Activated CD4-positive, alpha-beta T cell treated with anti-CD3 and anti-CD28 coated beads, Interleukin-2, amount 10 ng/mL, durations not matched to agents 24 days and 14 days (primary cell): ENCODE data around the gene LRP1-AS. TPM values are rescaled to one million over a fixed set of nuclear protein-coding genes. Genes with fewer than 3 reads are reported as not detected.

Source experiments
- DNase-seq: peaks from one replicate; pipeline ENCODE4 v3.0.0; 2022
- H3K27ac Mint-ChIP-seq: one replicate; pipeline ENCODE4 v1.8.0; 2022; ENCODE audit warnings: mild to moderate bottlenecking, mixed read lengths
- H3K27me3 Mint-ChIP-seq: one replicate; pipeline ENCODE4 v1.8.0; 2022; ENCODE audit warnings: mixed read lengths
- H3K36me3 Mint-ChIP-seq: one replicate; pipeline ENCODE4 v1.8.0; 2022; ENCODE audit warnings: low read depth, mild to moderate bottlenecking, mixed read lengths
- H3K4me1 Mint-ChIP-seq: one replicate; pipeline ENCODE4 v1.8.0; 2021; ENCODE audit warnings: mixed read lengths
- H3K4me3 Mint-ChIP-seq: one replicate; pipeline ENCODE4 v1.8.0; 2022; ENCODE audit warnings: mild to moderate bottlenecking, moderate library complexity, mixed read lengths
- H3K9me3 Mint-ChIP-seq: one replicate; pipeline ENCODE4 v1.8.0; 2021; ENCODE audit warnings: mixed read lengths
- intact Hi-C: fragments of 100-400 bp; cut with micrococcal nuclease; formaldehyde crosslinking; loops from one replicate; pipeline ENCODE4 v1.15.1; 2023
- total RNA-seq: library from RNA; stranded (reverse); gene quantifications from 2 replicates; pipeline ENCODE4 v1.2.3, GENCODE V29; 2022

The LRP1-AS gene
- total RNA-seq, 1 donor from 2014 or later = not detected

DNA sequence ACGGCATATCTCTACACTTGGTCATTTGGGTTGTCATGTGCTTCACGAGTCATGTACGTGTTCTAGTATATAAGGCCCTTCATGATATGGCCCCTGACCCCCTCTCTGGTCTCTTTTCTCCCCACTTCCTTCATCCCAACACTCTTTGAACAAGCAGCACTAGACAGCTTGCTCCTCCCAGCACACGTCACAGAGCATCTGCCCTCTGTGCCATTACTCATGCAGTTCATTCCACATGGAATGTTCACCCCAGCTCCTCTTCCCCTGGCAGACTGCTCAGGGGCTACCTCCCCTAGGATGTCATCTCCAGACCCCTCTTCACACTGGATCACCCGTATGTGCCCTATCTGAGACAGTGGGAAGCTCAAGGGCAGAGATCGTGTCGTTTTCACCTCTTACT lies 14.1 kb upstream of the LRP1-AS start:
- H3K9me3 Mint-ChIP-seq = no peaks in the 10 kb centered on the region

DNA sequence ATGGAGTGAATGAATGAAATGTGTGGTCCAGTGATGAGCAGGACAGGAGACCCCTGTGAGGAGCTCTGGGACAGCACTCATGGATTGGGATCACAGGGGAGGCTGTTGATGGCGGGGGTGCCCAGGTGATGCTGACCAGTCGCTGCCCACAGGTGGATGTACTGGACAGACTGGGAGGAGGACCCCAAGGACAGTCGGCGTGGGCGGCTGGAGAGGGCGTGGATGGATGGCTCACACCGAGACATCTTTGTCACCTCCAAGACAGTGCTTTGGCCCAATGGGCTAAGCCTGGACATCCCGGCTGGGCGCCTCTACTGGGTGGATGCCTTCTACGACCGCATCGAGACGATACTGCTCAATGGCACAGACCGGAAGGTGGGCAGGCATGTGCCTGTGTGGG lies 13.3 kb upstream of the LRP1-AS start:
- intact Hi-C loops = no loop called here
- Mint-ChIP-seq H3K4me3 (no peak overlapping the region), H3K9me3 (no peaks in the 10 kb centered on the region), H3K36me3 (no peaks in the 10 kb centered on the region), H3K27ac (no peak overlapping the region), H3K27me3 (no peaks in the 10 kb centered on the region), H3K4me1 (peaks cover 4% of the 10 kb centered on the region)
- no peak for DNase-seq

More for the DNA sequence above, 14.1 kb upstream of the LRP1-AS start:
- H3K27me3 Mint-ChIP-seq = no peaks in the 10 kb centered on the region
- H3K4me3 Mint-ChIP-seq = no peak overlapping the region
- no peaks in the 10 kb centered on the region for H3K36me3 Mint-ChIP-seq
- peaks cover 6% of the 10 kb centered on the region for H3K4me1 Mint-ChIP-seq
- intact Hi-C loops = no loop called here
- no peak for DNase-seq
- no peak overlapping the region for H3K27ac Mint-ChIP-seq

- peaks cover 4% of the 10 kb centered on the region for H3K4me1 Mint-ChIP-seq
- H3K27ac Mint-ChIP-seq = no peak overlapping the region
- no peak overlapping the region for H3K4me3 Mint-ChIP-seq
- no peaks in the 10 kb centered on the region for H3K9me3 Mint-ChIP-seq
- intact Hi-C loops = no loop called here
- H3K36me3 Mint-ChIP-seq = no peaks in the 10 kb centered on the region
- DNase-seq = no peak
- no peaks in the 10 kb centered on the region for H3K27me3 Mint-ChIP-seq
These were observed 12.6 kb upstream of the LRP1-AS start for GRCh38 chr12:57160040-57160439.

DNA sequence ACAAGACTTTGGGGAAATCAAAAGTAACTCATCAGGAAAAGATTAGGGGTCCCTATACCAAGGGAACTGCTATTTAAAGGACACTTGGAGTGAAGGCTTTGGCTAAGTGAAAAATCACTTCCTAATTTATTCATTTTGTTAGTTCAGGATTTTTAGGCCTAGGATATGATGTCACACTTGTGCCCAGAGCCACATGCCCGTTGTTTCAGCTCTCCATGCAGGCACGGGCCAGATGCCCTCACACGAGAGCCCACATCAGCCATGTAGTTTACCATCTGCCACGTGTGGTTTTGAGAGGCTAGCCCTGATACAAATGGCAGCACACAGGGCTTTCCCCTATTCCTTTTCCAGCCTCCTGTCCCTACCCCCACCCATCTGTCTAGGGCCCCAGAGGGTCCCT lies 11.9 kb upstream of the LRP1-AS start:
- DNase-seq = no peak
- Mint-ChIP-seq H3K4me3 (no peak overlapping the region), H3K27me3 (no peaks in the 10 kb centered on the region), H3K27ac (no peak overlapping the region), H3K4me1 (peaks cover 4% of the 10 kb centered on the region), H3K9me3 (no peaks in the 10 kb centered on the region), H3K36me3 (no peaks in the 10 kb centered on the region)
- intact Hi-C loops = no loop called here

DNA sequence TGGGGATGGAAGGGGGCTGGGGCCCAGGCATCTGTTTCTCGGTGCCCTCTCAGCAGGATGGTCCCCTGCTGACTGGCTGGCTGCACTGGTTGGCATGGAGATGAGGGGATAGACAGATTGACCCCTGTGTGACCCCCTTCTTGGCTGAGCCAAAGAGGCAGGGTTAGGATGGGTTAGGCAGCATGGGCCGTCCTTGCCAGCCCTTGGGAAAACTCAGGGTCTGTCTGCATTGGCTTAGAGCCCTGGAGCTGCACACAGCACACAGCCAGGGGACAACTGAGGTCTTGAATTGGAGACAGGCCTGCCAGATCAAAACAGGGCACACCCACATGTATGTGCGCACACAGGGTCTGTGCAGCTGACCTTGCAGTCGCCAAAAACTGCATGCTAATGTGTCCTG lies 11.2 kb upstream of the LRP1-AS start:
- Mint-ChIP-seq H3K4me3 (no peak overlapping the region), H3K9me3 (no peaks in the 10 kb centered on the region), H3K27ac (no peak overlapping the region), H3K4me1 (peaks cover 4% of the 10 kb centered on the region), H3K36me3 (no peaks in the 10 kb centered on the region), H3K27me3 (no peaks in the 10 kb centered on the region)
- DNase-seq = no peak
- intact Hi-C loops = no loop called here

- Mint-ChIP-seq H3K9me3 (no peaks in the 10 kb centered on the region), H3K36me3 (no peaks in the 10 kb centered on the region), H3K27ac (no peak overlapping the region), H3K27me3 (no peaks in the 10 kb centered on the region), H3K4me3 (no peak overlapping the region), H3K4me1 (peaks cover 4% of the 10 kb centered on the region)
- intact Hi-C loops = no loop called here
- DNase-seq = no peak
These were observed 10.8 kb upstream of the LRP1-AS start for GRCh38 chr12:57158186-57158585.

- DNase-seq = no peak
- no peaks in the 10 kb centered on the region for H3K9me3 Mint-ChIP-seq
- intact Hi-C loops = no loop called here
- H3K27ac Mint-ChIP-seq = no peak overlapping the region
- no peak overlapping the region for H3K4me3 Mint-ChIP-seq
- H3K36me3 Mint-ChIP-seq = no peaks in the 10 kb centered on the region
- no peaks in the 10 kb centered on the region for H3K27me3 Mint-ChIP-seq
- peaks cover 4% of the 10 kb centered on the region for H3K4me1 Mint-ChIP-seq
These were observed 10.3 kb upstream of the LRP1-AS start for GRCh38 chr12:57157588-57158173.

- Mint-ChIP-seq H3K4me3 (no peak overlapping the region), H3K36me3 (no peaks in the 10 kb centered on the region), H3K4me1 (peaks cover 4% of the 10 kb centered on the region), H3K27me3 (no peaks in the 10 kb centered on the region), H3K9me3 (no peaks in the 10 kb centered on the region), H3K27ac (no peak overlapping the region)
- intact Hi-C loops = no loop called here
- DNase-seq = no peak
These were observed 9.4 kb upstream of the LRP1-AS start for GRCh38 chr12:57156701-57157403.

DNA sequence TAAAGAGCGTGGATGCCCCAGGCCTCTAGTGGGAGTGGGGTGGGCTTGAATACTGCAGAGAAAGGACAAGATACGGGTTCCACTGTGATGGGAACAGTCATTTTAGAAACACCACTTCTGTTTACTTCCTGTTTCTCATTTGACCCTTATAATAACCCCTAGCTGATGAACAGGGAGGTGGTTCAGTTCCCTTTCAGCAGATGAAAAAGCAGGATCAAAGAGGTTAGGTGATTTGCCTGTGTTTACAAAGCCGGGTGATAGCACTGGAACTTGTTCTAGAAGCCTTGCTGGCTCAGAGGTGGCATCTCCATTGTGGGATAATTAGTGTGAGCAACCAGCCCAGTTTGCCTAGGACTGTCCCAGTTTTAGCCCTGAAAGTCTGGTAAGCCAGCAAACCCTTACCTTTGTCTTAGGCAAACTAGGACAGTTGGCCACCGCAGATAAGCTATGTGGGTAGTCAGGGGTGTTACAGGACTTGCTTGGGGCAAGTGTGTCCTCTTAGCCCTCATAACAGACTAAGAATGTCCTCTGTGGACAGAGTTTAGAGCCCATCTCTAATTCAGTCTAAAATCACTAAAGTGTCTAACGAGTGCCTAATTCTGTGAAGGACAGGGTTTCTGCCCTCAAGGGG lies 7.5 kb upstream of the LRP1-AS start:
- no peaks in the 10 kb centered on the region for H3K27me3 Mint-ChIP-seq
- H3K4me3 Mint-ChIP-seq = no peak overlapping the region
- no peak for DNase-seq
- H3K9me3 Mint-ChIP-seq = no peaks in the 10 kb centered on the region
- intact Hi-C loops = no loop called here
- H3K4me1 Mint-ChIP-seq = peaks cover 4% of the 10 kb centered on the region
- no peak overlapping the region for H3K27ac Mint-ChIP-seq
- H3K36me3 Mint-ChIP-seq = no peaks in the 10 kb centered on the region

GRCh38 chr12:57154076-57154475 lies 6.7 kb upstream of the LRP1-AS start:
- intact Hi-C loops = no loop called here
- no peak overlapping the region for H3K27ac Mint-ChIP-seq
- no peak overlapping the region for H3K4me3 Mint-ChIP-seq
- H3K4me1 Mint-ChIP-seq = peaks cover 4% of the 10 kb centered on the region
- H3K9me3 Mint-ChIP-seq = no peaks in the 10 kb centered on the region
- no peak for DNase-seq
- no peaks in the 10 kb centered on the region for H3K36me3 Mint-ChIP-seq
- H3K27me3 Mint-ChIP-seq = no peaks in the 10 kb centered on the region

DNA sequence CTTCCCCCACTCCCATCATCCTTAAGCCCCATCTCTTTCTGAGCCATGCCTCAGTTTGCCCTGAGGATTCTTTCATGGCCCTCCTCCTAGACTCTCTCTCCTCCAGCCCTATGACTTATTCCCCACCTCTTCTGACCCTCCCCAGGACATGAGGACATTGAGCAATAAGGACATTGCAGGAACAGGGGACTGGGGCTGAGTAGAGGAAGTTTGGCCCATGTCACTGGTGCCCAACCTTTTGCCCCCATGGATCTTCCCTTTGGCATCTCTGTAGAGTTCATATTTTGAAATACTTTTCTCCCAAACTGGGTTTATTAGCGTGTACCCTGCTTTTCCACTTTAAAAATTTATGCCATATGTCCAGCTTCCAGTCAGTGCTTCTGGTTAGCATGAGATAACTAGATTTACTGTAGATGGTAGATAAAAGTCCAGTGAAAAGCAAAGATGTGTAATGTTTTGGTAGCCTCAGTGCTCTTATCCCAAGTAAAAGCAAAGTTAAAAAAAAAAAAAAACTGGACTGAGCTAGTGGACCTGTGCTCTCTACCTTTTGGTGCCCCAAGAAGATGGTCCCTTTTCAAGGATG lies 6.1 kb upstream of the LRP1-AS start:
- intact Hi-C loops = no loop called here
- Mint-ChIP-seq H3K4me1 (peaks cover 4% of the 10 kb centered on the region), H3K36me3 (no peaks in the 10 kb centered on the region), H3K4me3 (no peak overlapping the region), H3K9me3 (no peaks in the 10 kb centered on the region), H3K27ac (no peak overlapping the region), H3K27me3 (no peaks in the 10 kb centered on the region)
- no peak for DNase-seq

- Mint-ChIP-seq H3K27me3 (no peaks in the 10 kb centered on the region), H3K27ac (no peak overlapping the region), H3K36me3 (no peaks in the 10 kb centered on the region), H3K4me1 (peaks cover 1% of the 10 kb centered on the region), H3K4me3 (no peak overlapping the region), H3K9me3 (no peaks in the 10 kb centered on the region)
- intact Hi-C loops = no loop called here
- no peak for DNase-seq
These were observed 5.2 kb upstream of the LRP1-AS start for GRCh38 chr12:57152639-57153038.

DNA sequence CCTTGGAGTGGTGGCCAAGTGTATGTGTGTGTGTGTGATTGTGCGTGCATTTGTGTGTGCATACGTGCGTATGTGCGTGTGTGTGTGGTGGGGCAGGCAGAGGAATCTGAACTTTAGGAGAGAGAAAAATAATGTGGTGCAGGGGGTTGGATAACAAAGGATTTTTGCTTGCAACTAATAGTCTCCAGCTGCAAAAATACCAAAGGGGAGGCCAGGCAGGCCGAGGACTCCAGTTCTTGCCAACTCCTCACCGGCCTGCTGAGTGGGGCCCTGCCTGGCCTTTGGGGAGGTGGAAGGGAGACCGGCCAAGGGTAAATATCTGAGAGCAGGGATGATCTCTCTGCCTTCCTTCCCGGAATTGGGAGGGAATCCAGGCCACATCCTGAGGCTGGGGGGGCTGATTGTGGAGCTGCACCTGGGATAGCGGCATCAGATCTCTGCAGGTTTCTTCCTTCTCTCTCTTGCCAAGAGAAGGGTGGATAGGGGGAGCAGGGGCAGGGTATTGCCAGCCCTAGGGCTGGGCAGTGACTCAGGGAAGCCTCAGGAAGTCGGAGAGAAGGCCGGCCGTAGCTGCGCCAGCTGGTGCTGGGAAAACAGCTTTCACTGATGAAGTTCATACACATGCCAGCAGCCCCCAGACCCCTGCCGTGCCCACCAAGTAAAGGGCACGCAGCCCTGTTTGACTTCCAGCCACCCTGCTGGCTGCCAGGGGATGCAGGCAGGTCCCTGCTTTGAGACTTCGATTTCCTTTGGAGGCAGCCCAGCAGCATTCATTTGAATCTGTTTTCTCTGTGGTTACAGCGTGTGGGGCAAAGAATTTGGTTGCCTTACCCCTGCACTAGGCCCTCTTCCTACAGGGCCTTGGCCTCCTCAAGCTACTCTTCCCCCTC lies 4.6 kb upstream of the LRP1-AS start:
- Mint-ChIP-seq H3K36me3 (no peaks in the 10 kb centered on the region), H3K4me1 (no peaks in the 10 kb centered on the region), H3K27me3 (no peaks in the 10 kb centered on the region), H3K27ac (no peak overlapping the region), H3K9me3 (no peaks in the 10 kb centered on the region), H3K4me3 (no peak overlapping the region)
- intact Hi-C loops = no loop called here
- no peak for DNase-seq
